HG02885 (cell line): Measurements from ENCODE around the gene IRAK2.

Experiments
- ATAC-seq: cut with Tn5 transposase; IDR thresholded peaks from one replicate; pipeline ENCODE4 v1.9.1; 2021; ENCODE audit warnings: mild to moderate bottlenecking; ENCODE audit not compliant: unreplicated experiment, poor library complexity

Gene IRAK2

DNA sequence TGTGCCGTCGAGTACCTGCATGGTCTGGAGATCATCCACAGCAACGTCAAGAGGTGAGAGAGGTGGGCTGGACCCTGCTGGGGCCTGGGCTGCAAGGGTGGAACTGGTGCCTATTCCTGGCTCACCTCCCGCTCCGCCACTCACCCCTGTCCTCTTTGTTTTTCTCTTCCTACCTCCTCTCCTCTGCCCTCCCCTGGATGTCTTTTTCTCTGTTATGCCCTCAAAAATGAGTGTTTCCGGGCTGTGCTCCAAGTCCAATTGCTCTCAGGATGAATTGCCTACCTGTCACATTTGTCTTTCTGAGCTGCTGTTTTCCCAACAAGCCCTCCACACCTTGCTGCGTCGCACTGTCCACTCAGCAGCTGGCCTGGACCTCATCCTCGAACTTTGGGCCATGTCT, 55.0 kb downstream of the IRAK2 start:
- ATAC-seq, result no peak

GRCh38 chr3:10223676-10224639, 59.2 kb downstream of the IRAK2 start:
- ATAC-seq, result peak; percentile 61

DNA sequence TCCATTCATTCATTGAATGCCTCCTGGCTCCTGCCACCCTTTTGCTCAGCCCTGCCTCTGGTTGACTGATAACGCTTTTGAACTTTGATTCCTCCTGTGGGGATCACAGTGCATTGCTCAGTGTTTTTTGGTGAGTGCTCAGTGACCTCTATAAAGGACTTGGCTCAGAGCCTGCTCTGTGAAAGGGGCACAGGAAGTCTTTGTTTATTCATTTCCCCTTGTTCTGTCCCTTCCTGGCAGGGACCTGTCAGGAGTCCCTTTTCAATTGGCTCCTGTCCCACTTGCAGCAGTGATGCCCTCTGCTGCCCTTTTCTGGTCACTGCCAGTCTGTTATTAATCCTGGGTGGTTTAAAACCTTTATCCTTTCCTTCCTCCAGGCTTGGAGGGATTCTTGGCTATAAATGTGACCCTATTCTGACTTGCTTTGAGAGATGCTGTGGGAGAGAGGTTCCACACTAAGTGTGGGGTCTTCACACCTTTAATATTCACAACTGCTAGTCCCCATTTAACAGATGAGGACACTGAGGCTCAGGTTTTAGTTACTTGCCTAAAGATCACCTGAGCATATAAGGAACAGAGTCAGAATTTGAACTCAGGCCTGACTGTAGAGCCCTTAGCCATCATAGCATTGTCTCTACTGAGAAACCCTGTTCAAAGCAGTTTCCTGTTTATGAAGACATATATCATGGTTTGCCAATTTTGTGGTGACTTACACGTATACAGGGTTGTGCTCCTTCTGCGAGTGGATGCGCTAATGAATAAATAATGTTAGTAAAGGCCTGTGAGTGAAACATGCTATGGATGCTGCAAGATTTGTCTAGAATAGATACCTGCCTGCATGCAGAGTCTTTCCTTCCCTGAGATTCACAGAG, 60.3 kb downstream of the IRAK2 start:
- ATAC-seq, result peak; percentile 40

GRCh38 chr3:10226293-10226692, 61.6 kb downstream of the IRAK2 start:
- ATAC-seq, result peak; percentile 36

DNA sequence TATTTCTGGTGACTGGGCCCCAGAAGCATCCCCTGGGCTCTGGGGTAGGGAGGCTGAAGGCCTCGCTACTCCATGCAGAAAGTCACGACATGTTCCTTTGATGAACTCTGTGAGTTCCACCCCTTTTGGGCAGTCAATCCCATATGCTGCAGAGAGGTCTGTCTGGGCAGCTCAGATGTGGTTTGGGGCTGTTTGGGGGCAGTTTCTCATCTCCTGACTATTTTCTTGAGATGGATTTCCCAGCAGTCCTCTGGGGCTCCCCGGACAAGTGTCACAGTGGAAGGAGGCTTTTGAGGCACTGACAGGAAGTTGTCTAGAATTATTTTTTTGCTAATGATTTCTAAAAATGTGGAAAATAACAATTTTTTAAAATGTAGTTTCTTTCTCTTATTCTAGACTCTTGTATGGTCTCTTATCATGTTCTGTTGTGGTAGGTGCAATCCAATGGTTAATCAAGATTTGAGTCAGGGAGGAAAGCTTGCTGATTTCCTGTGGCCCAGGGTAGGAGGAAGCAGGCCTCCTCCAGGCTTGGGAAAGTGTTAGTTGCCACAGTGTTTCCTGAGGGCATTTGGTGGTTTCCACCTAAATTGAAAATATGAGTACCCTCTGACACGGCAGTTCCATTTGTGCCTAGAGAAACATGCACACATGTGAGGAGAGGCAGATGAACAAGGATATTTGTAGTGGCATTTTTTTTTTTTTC, 63.7 kb downstream of the IRAK2 start:
- ATAC-seq, result no peak

DNA sequence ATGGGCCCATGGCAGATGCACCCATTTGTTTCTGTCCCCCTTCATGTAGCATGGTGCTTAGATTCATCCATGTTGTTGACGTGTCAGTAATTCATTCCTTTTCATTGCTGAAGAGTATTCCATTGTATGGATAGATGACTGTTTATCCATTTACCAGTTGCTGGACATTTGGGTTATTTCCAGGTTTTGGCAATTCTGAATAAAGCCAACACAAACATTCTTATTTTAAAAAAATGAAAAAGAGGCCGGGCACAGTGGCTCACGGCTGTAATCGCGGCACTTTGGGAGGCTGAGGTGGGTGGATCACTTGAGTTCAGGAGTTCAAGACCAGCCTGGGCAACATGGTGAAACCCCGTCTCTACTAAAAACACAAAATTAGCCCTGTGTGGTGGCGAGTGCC, 64.9 kb downstream of the IRAK2 start:
- ATAC-seq, result no peak

GRCh38 chr3:10232137-10232536, 67.4 kb downstream of the IRAK2 start:
- peak; percentile 77 for ATAC-seq

- no peak for ATAC-seq
These were observed 69.3 kb downstream of the IRAK2 start for GRCh38 chr3:10233988-10234387.

- ATAC-seq, result no peak
These were observed 70.0 kb downstream of the IRAK2 start for GRCh38 chr3:10234526-10235230.

- ATAC-seq, result no peak
These were observed 70.8 kb downstream of the IRAK2 start for GRCh38 chr3:10235551-10235950.

- no peak for ATAC-seq
These were observed 73.8 kb downstream of the IRAK2 start for GRCh38 chr3:10238345-10239183.

DNA sequence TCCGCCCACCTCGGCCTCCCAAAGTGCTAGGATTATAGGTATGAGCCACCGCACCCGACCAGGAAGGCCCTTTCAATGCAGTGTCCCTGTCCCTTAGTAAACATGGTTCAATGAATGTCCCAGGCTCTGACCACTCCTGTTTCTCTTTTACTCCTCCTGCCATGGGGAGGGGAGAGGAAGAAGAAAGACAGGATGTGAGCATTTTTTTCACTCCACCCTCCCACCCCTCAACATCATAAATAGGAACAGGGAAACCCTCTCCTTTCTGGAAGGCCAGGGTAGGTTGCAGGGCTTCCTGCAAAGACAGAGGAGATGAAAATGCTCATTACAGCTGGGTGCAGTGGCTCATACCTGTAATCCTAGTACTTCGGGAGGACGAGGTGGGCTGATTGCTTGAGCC, 76.1 kb downstream of the IRAK2 start:
- no peak for ATAC-seq

DNA sequence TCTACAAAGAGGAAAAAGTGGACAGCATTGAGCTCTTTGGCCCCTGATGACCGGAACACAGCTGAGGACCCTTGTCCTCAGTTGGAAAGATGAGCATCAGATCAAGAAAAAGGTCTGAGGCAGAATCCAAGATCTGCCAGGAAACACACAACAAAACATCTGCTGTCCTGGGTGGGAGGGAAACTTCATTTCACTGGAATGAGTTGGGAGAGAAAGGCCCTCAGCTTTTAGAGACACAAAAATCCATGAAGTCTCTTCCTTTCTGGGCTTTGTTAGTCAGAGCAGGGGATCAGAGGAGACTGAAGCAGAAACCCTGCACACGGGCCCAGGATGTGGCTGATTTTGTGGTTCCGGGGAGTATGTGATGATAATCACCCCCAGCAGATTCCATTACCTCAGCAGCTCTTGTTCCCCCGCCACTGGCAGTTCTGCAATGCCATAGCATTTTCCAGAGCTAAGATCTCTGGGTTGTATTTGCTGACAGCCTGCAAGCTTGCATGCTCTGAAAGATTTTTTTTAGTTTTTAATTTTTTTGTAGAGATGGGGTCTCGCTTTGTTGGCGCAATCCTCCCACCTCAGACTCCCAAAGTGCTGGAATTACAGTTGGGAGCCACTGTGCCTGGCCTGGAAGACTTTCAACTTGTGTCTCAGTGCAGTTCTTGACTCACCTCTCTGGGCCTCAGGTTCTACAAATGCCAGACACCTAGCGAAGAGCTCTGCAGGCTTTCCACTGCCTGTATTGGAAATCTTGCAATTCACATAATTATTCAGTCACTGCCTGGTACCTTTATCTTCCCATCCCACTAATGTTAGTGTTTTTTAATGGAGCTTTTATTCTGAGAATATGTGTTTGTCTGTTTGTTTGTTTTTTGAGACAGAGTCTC, 77.7 kb downstream of the IRAK2 start:
- ATAC-seq, result no peak

DNA sequence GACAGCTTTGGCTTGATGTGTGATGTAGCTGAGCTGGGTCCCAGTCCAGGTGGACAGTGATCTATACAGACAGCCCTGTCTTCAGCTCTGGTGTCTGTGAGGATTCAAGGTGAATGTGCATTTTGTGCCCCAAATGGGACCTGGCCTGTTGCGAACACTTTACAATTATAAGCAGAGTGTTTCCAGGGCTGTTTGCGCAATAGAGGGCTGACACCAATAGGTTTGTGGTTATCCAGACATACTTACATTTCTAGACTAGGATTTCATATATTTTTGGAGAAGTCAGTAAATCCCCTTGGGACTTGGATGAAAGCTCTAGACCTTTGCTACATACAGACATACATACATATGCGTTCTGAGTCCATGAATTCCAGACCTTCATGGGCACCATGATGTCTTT, 79.3 kb downstream of the IRAK2 start:
- no peak for ATAC-seq

DNA sequence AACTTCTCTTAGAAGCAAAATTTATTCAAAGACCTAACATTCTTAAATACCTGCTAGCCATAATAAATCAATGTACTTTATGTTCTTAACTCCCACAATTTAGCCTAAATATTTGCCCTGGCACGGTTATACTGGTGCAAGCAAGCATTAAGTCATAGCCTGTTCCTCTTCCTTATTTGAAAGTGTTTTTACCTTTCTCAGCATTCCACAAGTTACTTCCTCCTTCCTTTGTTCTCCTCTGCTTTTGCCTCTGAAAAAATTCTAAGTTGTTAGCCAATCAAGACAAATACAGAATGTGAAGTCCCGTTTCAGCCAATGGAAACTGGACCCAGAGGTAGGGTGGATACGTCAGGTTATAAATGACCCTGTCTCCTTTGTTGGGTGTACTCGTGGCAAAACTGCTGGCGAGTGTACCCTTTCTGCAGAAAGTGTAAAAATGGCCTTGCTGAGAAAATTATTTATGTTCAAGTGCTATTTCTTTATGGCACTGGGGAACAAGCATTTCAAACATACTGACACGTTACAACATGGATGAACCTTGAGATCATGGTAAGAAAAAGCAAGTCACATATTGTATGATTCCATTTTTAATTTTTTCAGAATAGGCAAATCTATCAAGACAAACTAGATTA, 80.5 kb downstream of the IRAK2 start:
- ATAC-seq, result no peak

DNA sequence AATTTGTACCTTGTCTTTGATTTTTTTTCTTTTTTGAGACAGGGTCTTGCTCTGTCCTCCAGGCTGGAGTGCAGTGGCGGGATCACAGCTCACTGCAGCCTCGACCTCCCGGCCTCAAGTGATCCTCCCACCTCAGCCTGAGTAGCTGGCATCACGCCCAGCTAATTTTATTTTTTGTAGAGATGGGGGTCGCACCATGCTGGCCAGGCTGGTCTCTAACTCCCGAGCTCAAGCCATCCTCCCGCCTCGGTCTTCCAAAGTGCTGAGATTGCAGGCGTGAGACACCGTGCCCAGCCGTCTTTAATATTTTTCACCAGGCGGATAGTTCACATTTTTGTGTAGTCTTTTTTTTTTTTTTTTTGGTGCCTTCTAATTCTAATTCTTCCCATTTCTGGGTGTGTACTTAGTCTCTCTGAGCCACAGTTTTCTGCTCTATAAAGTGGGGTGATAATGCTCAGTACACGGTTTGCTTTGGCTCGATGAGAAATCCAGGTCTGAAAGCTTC, 83.0 kb downstream of the IRAK2 start:
- ATAC-seq, result no peak

DNA sequence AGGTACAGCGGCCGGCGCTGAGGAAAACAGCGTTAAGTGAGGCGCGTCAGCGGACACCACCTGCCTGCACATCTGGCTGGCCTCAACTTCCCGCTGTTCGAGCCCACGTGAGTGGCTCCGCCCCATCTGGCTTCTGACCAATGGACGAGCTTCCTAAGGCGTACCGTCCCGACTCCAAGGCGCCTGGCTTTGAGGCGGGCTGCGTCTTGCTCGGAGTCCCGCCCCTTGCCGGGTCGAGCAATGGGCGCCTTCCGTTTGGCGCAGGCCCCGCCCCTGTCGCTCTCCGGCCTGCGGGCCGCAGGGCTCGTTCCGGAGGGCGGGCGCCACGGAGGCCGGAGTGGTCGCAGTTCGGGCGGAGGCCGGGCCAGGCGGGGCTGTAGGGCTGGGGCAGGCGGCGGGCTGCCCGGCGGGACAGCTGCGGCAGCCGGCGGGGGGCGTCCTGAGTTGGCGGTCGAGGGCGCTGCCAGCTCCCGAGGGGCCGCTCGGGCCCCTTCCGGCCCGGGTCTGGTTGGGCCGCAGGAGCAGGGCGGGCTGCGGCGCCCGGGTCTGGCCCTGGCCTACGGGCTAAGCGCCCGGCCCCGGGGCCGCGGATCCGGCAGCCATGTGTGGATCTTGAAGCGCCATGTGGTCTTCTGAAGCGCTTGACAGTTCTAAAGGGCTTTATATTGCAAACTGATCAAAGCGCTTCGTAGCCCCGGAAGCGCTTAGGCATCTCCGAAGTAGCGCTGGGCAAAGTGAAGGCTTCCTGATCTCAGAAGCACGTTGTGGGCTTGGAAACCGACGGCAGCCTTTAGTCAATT, 83.7 kb downstream of the IRAK2 start, which contains the start of gene TATDN2:
TSS of gene TATDN2 (plus strand) at position 276 of the 800 bp plus-strand sequence. CDS start 742 bp downstream, outside the sequence.
- ATAC-seq, result peak; percentile 96
